ENCODE results near the gene HIPK4.

DNA sequence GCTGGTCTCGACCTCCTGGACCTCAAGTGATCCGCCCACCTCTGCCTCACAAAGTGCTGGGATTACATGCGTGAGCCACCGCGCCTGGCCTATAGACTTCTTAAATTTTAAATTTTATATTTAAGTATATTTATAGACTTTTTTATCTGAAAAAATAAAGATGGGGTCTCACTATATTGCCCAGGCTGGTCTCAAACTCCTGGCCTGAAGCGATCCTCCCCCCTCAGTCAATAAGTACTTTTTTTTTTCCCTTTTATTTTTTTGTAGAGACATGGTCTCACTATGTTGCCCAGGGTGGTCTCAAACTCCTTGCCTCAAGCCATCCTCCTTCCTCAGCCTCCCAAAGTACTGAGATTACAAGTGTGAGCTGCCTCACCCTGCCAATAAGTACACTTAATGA lies 34.0 kb upstream of the HIPK4 start:
- TF ChIP-seq YY1 (IDR thresholded peaks at IDR 0.05; ENCODE audit: extremely low read depth, insufficient replicate concordance, low read depth, low read length) (no peak), EZH2 (IDR thresholded peaks at IDR 0.05) (no peak)
- TF ChIP-seq, protein P1, sequence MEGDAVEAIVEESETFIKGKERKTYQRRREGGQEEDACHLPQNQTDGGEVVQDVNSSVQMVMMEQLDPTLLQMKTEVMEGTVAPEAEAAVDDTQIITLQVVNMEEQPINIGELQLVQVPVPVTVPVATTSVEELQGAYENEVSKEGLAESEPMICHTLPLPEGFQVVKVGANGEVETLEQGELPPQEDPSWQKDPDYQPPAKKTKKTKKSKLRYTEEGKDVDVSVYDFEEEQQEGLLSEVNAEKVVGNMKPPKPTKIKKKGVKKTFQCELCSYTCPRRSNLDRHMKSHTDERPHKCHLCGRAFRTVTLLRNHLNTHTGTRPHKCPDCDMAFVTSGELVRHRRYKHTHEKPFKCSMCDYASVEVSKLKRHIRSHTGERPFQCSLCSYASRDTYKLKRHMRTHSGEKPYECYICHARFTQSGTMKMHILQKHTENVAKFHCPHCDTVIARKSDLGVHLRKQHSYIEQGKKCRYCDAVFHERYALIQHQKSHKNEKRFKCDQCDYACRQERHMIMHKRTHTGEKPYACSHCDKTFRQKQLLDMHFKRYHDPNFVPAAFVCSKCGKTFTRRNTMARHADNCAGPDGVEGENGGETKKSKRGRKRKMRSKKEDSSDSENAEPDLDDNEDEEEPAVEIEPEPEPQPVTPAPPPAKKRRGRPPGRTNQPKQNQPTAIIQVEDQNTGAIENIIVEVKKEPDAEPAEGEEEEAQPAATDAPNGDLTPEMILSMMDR (IDR thresholded peaks at IDR 0.05 in 2 of 3, conservative IDR thresholded peaks at IDR 0.05 in 1 of 3; ENCODE audit: borderline replicate concordance in 1 of 3, insufficient read depth in 1 of 3, low read depth in 2 of 3, low read length in 2 of 3) = no peak

Data from HCT116 (cell line).